Esophagus muscularis mucosa (tissue), 4 donors: Measurements from ENCODE around the gene OGN.

Experiments used
- EP300 ChIP-seq: sonication (generic); formaldehyde crosslinking; IDR thresholded peaks from one replicate; pipeline ENCODE4 v1.6.1; 2017; ENCODE audit warnings: antibody characterized with exemption
- POLR2A ChIP-seq: fragments of 450-650 bp; IDR thresholded peaks from one replicate; pipeline ENCODE4 v1.6.1; 2017; ENCODE audit warnings: antibody characterized with exemption, moderate library complexity, mild to moderate bottlenecking, low read depth
- POLR2AphosphoS5 ChIP-seq, 2 donors: sonication (generic); formaldehyde crosslinking; IDR thresholded peaks; one replicate each; pipeline ENCODE4 v1.6.1; 2017; ENCODE audit warnings: antibody characterized with exemption in 2 of 2
- TF ChIP-seq, protein P1 (sequence below), 3 experiments: fragments of 200-600 bp in 2 of 3; fragments of 450-650 bp in 1 of 3; sonication (generic) in 2 of 3; IDR thresholded peaks; one replicate each; pipeline ENCODE4 v1.5.1; 2017 to 2019; ENCODE audit warnings: antibody characterized with exemption in 3 of 3, mild to moderate bottlenecking in 2 of 3, moderate library complexity in 1 of 3

DNA sequence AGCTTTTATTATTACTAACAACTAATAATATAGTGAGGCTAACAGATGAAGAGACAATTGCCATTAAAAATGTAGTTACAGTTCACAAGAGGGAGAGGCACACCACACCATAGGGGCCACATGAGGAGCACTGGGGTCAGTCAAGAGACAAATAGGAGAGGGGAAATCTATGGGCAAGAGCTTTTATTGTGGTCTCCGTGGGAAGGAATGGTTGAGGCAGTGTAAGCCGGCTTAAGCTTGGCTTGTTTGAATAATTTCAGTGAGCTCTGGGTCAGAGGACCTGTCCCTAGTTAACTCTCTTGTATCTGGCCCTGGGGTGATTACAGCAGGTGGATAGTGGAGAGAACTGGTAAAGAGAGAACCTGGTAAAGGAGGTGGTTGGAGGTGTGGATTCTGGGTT, 35.3 kb downstream of the OGN start:
- TF ChIP-seq, protein P1, sequence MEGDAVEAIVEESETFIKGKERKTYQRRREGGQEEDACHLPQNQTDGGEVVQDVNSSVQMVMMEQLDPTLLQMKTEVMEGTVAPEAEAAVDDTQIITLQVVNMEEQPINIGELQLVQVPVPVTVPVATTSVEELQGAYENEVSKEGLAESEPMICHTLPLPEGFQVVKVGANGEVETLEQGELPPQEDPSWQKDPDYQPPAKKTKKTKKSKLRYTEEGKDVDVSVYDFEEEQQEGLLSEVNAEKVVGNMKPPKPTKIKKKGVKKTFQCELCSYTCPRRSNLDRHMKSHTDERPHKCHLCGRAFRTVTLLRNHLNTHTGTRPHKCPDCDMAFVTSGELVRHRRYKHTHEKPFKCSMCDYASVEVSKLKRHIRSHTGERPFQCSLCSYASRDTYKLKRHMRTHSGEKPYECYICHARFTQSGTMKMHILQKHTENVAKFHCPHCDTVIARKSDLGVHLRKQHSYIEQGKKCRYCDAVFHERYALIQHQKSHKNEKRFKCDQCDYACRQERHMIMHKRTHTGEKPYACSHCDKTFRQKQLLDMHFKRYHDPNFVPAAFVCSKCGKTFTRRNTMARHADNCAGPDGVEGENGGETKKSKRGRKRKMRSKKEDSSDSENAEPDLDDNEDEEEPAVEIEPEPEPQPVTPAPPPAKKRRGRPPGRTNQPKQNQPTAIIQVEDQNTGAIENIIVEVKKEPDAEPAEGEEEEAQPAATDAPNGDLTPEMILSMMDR (IDR thresholded peaks at IDR 0.05) = no peak
- TF ChIP-seq POLR2A (no peak), EP300 (no peak), POLR2AphosphoS5 (IDR thresholded peaks at IDR 0.05) (no peak)
